Panc1 (cell line): Measurements from ENCODE around the gene SGPP1. TPM values are rescaled to one million over a fixed set of nuclear protein-coding genes. Genes with fewer than 3 reads are reported as not detected.

Experiments
- ATAC-seq: fragments of 200-7000 bp; cut with Tn5 transposase; 2 replicates; pipeline ENCODE4 v1.9.1; 2020; ENCODE audit warnings: mild to moderate bottlenecking, moderate library complexity
- BruUV-seq: library from RNA; stranded (reverse); fragments of 400-500 nt; replicated peaks from 2 replicates; lab custom pipeline; 2021; lab: Mats Ljungman, UMichigan
- CTCF ChIA-PET: fragments of 300-600 bp; sonication (Branson Sonifier 250); formaldehyde crosslinking; loops from one replicate; lab custom pipeline; 2022; ENCODE audit warnings: antibody characterized with exemption; lab: Charles Lee
- POLR2A ChIA-PET: fragments of 300-600 bp; sonication (Branson Sonifier 250); formaldehyde crosslinking; loops from one replicate; lab custom pipeline; 2022; ENCODE audit warnings: antibody characterized with exemption; lab: Charles Lee
- DNase-seq: peaks from one replicate; pipeline ENCODE4 v3.0.0-alpha.2; 2010; ENCODE audit warnings: low read depth, low spot score
- H3K27ac ChIP-seq: 2 replicates; pipeline ENCODE4 v1.5.1; 2011; ENCODE audit warnings: mild to moderate bottlenecking, low read length, inconsistent platforms
- H3K27me3 ChIP-seq: fragments of 200-500 bp; sonication (Bioruptor generic); 2 replicates; pipeline ENCODE4 v1.6.0; 2014; ENCODE audit warnings: low read length, inconsistent platforms; ENCODE audit not compliant: control insufficient read depth, insufficient read depth
- H3K36me3 ChIP-seq: fragments of 200-500 bp; sonication (Bioruptor generic); 2 replicates; pipeline ENCODE4 v1.5.1; 2014; ENCODE audit warnings: inconsistent platforms, mild to moderate bottlenecking, low read length, moderate library complexity; ENCODE audit not compliant: control insufficient read depth, insufficient read depth
- H3K4me1 ChIP-seq: 2 replicates; pipeline ENCODE4 v1.5.1; 2011; ENCODE audit warnings: inconsistent platforms, mild to moderate bottlenecking, low read length, moderate library complexity; ENCODE audit not compliant: control insufficient read depth, insufficient read depth
- H3K4me3 ChIP-seq, 2 experiments: 2 replicates each; pipeline ENCODE4 v1.5.1; 2011 to 2012; ENCODE audit warnings: low read depth in 2 of 2, low read length in 2 of 2, mild to moderate bottlenecking in 2 of 2, inconsistent platforms in 1 of 2, moderate library complexity in 1 of 2
- H3K9me3 ChIP-seq: fragments of 200-500 bp; sonication (Bioruptor generic); 2 replicates; pipeline ENCODE4 v1.5.1; 2014; ENCODE audit warnings: low read depth, mild to moderate bottlenecking, inconsistent platforms, low read length, moderate library complexity; ENCODE audit not compliant: control insufficient read depth, insufficient read depth
- POLR2AphosphoS5 ChIP-seq: IDR thresholded peaks from 2 replicates; pipeline ENCODE4 v1.6.1; 2012; ENCODE audit warnings: mild to moderate bottlenecking, low read depth, low read length, moderate library complexity
- SIN3A ChIP-seq: IDR thresholded peaks from 2 replicates; pipeline ENCODE4 v1.6.1; 2012; ENCODE audit warnings: low read depth, mild to moderate bottlenecking, low read length, moderate library complexity, borderline replicate concordance; ENCODE audit not compliant: insufficient read depth
- TCF7L2 ChIP-seq: IDR thresholded peaks from 2 replicates; pipeline ENCODE4 v1.6.1; 2011; ENCODE audit warnings: mild to moderate bottlenecking, low read depth, low read length, inconsistent platforms
- in situ Hi-C: cut with HindIII; loops from 2 replicates; pipeline ENCODE4 v1.10.0; 2016; ENCODE audit warnings: low sequenced_read_pairs, low pct_unique_long_range_greater_than_20kb
- intact Hi-C: fragments of 100-400 bp; cut with micrococcal nuclease; formaldehyde crosslinking; loops from one replicate; pipeline ENCODE4 v1.10.0; 2022; ENCODE audit not compliant: unreplicated experiment
- total RNA-seq: library from RNA; stranded (reverse); gene quantifications from one replicate; pipeline ENCODE4 v1.2.1, GENCODE V29; 2021; ENCODE audit not compliant: unreplicated experiment
- TF ChIP-seq, protein P1 (sequence below): fragments of 450-650 bp; IDR thresholded peaks from 2 replicates; pipeline ENCODE4 v1.5.1; 2017; ENCODE audit warnings: mild to moderate bottlenecking
- TF ChIP-seq, protein P2 (sequence below), 2 experiments: IDR thresholded peaks; 2 replicates each; pipeline ENCODE4 v1.6.1; 2011 to 2012; ENCODE audit warnings: low read depth in 2 of 2, control low read depth in 1 of 2, low read length in 1 of 2, mild to moderate bottlenecking in 1 of 2, moderate library complexity in 1 of 2; ENCODE audit not compliant: insufficient read depth in 1 of 2

SGPP1 gene
- total RNA-seq, 1 experiment from 2014 or later, result 30.0 TPM

DNA sequence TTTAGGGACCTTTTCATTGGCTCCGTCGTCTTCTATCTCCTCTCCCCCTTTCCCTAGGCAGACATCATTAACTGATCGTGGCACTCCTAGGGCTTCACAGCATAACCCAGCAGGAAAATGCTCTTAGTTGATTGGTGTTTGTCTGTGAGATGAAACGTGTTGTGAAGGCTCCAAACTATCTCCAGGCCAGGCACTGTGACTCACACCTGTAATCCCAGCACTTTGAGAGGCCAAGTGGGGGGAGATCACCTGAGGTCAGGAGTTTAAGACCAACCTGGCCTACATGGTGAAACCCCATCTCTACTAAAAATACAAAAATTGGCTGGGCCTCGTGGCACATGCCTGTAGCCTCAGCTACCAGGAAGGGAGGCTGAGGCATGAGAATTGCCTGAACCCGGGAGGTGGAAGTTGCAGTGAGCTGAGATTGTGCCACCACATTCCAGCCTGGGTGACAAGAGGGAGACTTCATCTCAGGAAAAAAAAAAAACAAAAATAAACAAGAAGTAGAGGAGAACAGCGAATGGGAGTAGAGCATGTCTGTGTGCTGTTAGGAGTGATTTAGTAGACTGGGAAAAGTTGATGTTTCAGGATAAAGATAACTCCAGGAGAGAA lies 53.9 kb downstream of the SGPP1 start:
- in situ Hi-C loops, result no loop called here
- Histone ChIP-seq H3K4me1 (peaks cover 25% of the 10 kb centered on the region), H3K27ac (no peak overlapping the region), H3K27me3 (no peaks in the 10 kb centered on the region), H3K36me3 (no peaks in the 10 kb centered on the region; the same call in 1 of the 2 replicates), H3K9me3 (no peaks in the 10 kb centered on the region), H3K4me3 (no peak overlapping the region)
- TF ChIP-seq, protein P1, sequence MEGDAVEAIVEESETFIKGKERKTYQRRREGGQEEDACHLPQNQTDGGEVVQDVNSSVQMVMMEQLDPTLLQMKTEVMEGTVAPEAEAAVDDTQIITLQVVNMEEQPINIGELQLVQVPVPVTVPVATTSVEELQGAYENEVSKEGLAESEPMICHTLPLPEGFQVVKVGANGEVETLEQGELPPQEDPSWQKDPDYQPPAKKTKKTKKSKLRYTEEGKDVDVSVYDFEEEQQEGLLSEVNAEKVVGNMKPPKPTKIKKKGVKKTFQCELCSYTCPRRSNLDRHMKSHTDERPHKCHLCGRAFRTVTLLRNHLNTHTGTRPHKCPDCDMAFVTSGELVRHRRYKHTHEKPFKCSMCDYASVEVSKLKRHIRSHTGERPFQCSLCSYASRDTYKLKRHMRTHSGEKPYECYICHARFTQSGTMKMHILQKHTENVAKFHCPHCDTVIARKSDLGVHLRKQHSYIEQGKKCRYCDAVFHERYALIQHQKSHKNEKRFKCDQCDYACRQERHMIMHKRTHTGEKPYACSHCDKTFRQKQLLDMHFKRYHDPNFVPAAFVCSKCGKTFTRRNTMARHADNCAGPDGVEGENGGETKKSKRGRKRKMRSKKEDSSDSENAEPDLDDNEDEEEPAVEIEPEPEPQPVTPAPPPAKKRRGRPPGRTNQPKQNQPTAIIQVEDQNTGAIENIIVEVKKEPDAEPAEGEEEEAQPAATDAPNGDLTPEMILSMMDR, result no peak
- no peak for TF ChIP-seq SIN3A
- TF ChIP-seq, protein P2, sequence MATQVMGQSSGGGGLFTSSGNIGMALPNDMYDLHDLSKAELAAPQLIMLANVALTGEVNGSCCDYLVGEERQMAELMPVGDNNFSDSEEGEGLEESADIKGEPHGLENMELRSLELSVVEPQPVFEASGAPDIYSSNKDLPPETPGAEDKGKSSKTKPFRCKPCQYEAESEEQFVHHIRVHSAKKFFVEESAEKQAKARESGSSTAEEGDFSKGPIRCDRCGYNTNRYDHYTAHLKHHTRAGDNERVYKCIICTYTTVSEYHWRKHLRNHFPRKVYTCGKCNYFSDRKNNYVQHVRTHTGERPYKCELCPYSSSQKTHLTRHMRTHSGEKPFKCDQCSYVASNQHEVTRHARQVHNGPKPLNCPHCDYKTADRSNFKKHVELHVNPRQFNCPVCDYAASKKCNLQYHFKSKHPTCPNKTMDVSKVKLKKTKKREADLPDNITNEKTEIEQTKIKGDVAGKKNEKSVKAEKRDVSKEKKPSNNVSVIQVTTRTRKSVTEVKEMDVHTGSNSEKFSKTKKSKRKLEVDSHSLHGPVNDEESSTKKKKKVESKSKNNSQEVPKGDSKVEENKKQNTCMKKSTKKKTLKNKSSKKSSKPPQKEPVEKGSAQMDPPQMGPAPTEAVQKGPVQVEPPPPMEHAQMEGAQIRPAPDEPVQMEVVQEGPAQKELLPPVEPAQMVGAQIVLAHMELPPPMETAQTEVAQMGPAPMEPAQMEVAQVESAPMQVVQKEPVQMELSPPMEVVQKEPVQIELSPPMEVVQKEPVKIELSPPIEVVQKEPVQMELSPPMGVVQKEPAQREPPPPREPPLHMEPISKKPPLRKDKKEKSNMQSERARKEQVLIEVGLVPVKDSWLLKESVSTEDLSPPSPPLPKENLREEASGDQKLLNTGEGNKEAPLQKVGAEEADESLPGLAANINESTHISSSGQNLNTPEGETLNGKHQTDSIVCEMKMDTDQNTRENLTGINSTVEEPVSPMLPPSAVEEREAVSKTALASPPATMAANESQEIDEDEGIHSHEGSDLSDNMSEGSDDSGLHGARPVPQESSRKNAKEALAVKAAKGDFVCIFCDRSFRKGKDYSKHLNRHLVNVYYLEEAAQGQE (IDR thresholded peaks at IDR 0.05; ENCODE audit: insufficient read depth in 1 of 2, low read depth in 2 of 2, low read length in 1 of 2), result no peak
- ATAC-seq, result no peak
- ChIA-PET POLR2A (no interaction called here), CTCF (no interaction called here)
- BruUV-seq, result no TSS peak
- DNase-seq, result no peak
- intact Hi-C loops, result no loop called here

DNA sequence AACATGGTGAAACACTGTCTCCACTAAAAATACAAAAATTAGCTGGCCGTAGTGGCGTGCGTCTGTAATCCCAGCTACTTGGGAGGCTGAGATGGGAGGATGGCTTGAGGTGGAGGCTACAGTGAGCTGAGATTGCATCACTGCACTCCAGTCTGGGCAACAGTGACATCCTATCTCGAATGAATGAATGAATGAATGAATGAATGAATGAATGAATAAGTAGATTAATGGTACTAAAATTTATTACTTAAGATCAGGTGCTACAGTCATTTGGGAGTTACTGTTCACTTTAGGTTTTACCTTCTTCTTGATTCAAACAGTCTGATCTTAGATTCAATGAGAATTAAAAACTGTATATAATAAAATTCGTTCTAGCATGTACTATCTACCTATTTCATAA lies 54.6 kb downstream of the SGPP1 start:
- ATAC-seq, result no peak
- Histone ChIP-seq H3K9me3 (no peaks in the 10 kb centered on the region), H3K4me3 (no peak overlapping the region), H3K27ac (no peak overlapping the region), H3K27me3 (no peaks in the 10 kb centered on the region), H3K4me1 (peaks cover 22% of the 10 kb centered on the region), H3K36me3 (no peaks in the 10 kb centered on the region; the same call in 1 of the 2 replicates)
- in situ Hi-C loops (no loop called here), intact Hi-C loops (no loop called here)
- CTCF ChIA-PET, result no interaction called here
- POLR2A ChIA-PET, result interaction anchor here (0.6 kb wide), 1 partner anchor 21 kb away, joined by 3 read pairs; no protein-coding TSS in a partner anchor
- TF ChIP-seq TCF7L2 (no peak), POLR2AphosphoS5 (no peak), SIN3A (no peak)
- TF ChIP-seq, protein P1, result no peak
- TF ChIP-seq, protein P2 (IDR thresholded peaks at IDR 0.05; ENCODE audit: insufficient read depth in 1 of 2, low read depth in 2 of 2, low read length in 1 of 2), result no peak
- no TSS peak for BruUV-seq
- no peak for DNase-seq
